ENCODE results near the gene ARPC2. TPM values are rescaled to one million over a fixed set of nuclear protein-coding genes. Genes with fewer than 3 reads are reported as not detected.

The ARPC2 gene
- total RNA-seq, 2 donors from 2014 or later, result 182 to 207 TPM

GRCh38 chr2:218291318-218292047, 74.5 kb downstream of the ARPC2 start:
- H3K27ac ChIP-seq, result peak overlapping the region; percentile 94 to 96
- WGBS, result 44% methylated on average over 12 of the region's 12 CpGs
- intact Hi-C loops (cut with DNase I), result loop anchor here (2.0 to 10.0 kb wide), 3 partner anchors 105 to 366 kb away; partner anchors contain the start of genes BCS1L and ZNF142
- H3K4me3 ChIP-seq, result peak overlapping the region; percentile 75 to 79
- no peaks in the 10 kb centered on the region for H3K36me3 ChIP-seq
- H3K9me3 ChIP-seq, result no peaks in the 10 kb centered on the region
- TF ChIP-seq CTCF (IDR thresholded peaks at IDR 0.05) (no peak), POLR2A (IDR thresholded peaks at IDR 0.05) (no peak), POLR2AphosphoS5 (IDR thresholded peaks at IDR 0.05) (no peak)
- no peak for DNase-seq (ENCODE audit: low spot score)
- H3K4me1 ChIP-seq (replicated peaks), result peaks cover 39% of the 10 kb centered on the region
- H3K27me3 ChIP-seq (replicated peaks; ENCODE audit: insufficient read depth), result no peaks in the 10 kb centered on the region

- no peaks in the 10 kb centered on the region for H3K36me3 ChIP-seq
- intact Hi-C loops (cut with DNase I), result loop anchor here (2.0 to 10.0 kb wide), 3 partner anchors 104 to 365 kb away; partner anchors contain the start of genes BCS1L and ZNF142
- peak within 1 kb of the TSS; percentile 75 to 79 for H3K4me3 ChIP-seq
- no peaks in the 10 kb centered on the region for H3K9me3 ChIP-seq
- no peaks in the 10 kb centered on the region for H3K27me3 ChIP-seq (replicated peaks; ENCODE audit: insufficient read depth)
- peak within 1 kb of the TSS; percentile 94 to 96 for H3K27ac ChIP-seq
- H3K4me1 ChIP-seq (replicated peaks), result peaks cover 33% of the 10 kb centered on the region
- no peak for DNase-seq (ENCODE audit: low spot score)
- 16% methylated on average over 44 of the region's 63 CpGs for WGBS
- TF ChIP-seq CTCF (IDR thresholded peaks at IDR 0.05) (peak; percentile 89 to 97 (median 92)), POLR2A (IDR thresholded peaks at IDR 0.05) (peak; percentile 91), POLR2AphosphoS5 (IDR thresholded peaks at IDR 0.05) (peak; percentile 38)
Measured at GRCh38 chr2:218292048-218293014, 75.3 kb downstream of the ARPC2 start, which contains the start of gene TMBIM1. Gene TMBIM1, minus strand, starts transcription at chr2:218292503. Its CDS starts 10,362 bp downstream, at chr2:218282141.

GRCh38 chr2:218293715-218294429, 76.9 kb downstream of the ARPC2 start:
- no peaks in the 10 kb centered on the region for H3K36me3 ChIP-seq
- 58% methylated on average over 5 of the region's 5 CpGs for WGBS
- TF ChIP-seq POLR2AphosphoS5 (IDR thresholded peaks at IDR 0.05) (no peak), POLR2A (IDR thresholded peaks at IDR 0.05) (no peak), CTCF (IDR thresholded peaks at IDR 0.05) (no peak)
- peaks cover 27% of the 10 kb centered on the region for H3K4me1 ChIP-seq (replicated peaks)
- intact Hi-C loops (cut with DNase I), result loop anchor here (2.0 to 10.0 kb wide), 3 partner anchors 103 to 363 kb away; partner anchors contain the start of genes BCS1L and ZNF142
- no peaks in the 10 kb centered on the region for H3K27me3 ChIP-seq (replicated peaks; ENCODE audit: insufficient read depth)
- H3K4me3 ChIP-seq, result no peak overlapping the region
- no peaks in the 10 kb centered on the region for H3K9me3 ChIP-seq
- peak overlapping the region; percentile 94 to 96 for H3K27ac ChIP-seq
- no peak for DNase-seq (ENCODE audit: low spot score)

GRCh38 chr2:218294430-218295022, 77.5 kb downstream of the ARPC2 start:
- no peak for TF ChIP-seq POLR2A (IDR thresholded peaks at IDR 0.05)
- no peak for TF ChIP-seq POLR2AphosphoS5 (IDR thresholded peaks at IDR 0.05)
- TF ChIP-seq CTCF (IDR thresholded peaks at IDR 0.05), result no peak
- no peak overlapping the region for H3K4me3 ChIP-seq
- 68% methylated on average over 5 of the region's 5 CpGs for WGBS
- intact Hi-C loops (cut with DNase I), result loop anchor here (5.0 to 10.0 kb wide), 2 partner anchors 170 to 363 kb away; partner anchors contain the start of genes BCS1L and ZNF142
- DNase-seq (ENCODE audit: low spot score), result no peak
- H3K27me3 ChIP-seq (replicated peaks; ENCODE audit: insufficient read depth), result no peaks in the 10 kb centered on the region
- peaks cover 27% of the 10 kb centered on the region for H3K4me1 ChIP-seq (replicated peaks)
- peak overlapping the region; percentile 77 to 96 for H3K27ac ChIP-seq
- H3K36me3 ChIP-seq, result no peaks in the 10 kb centered on the region
- no peaks in the 10 kb centered on the region for H3K9me3 ChIP-seq
